HG03354 (cell line): Measurements from ENCODE around the gene IL15.
"Not testable (repeated sequence)": the region's sequence is repeated elsewhere in the genome, so short reads cannot be mapped to it uniquely, and the experiment has no call there.

Experiments
- ATAC-seq: cut with Tn5 transposase; IDR thresholded peaks from one replicate; pipeline ENCODE4 v1.9.1; 2021; ENCODE audit warnings: mild to moderate bottlenecking; ENCODE audit not compliant: unreplicated experiment, poor library complexity, severe bottlenecking

The IL15 gene

GRCh38 chr4:141691247-141691646 lies 54.9 kb downstream of the IL15 start:
- ATAC-seq: not testable (repeated sequence)

GRCh38 chr4:141692081-141692480 lies 55.7 kb downstream of the IL15 start:
- ATAC-seq: no peak

GRCh38 chr4:141697116-141697515 lies 60.7 kb downstream of the IL15 start:
- ATAC-seq: no peak

- ATAC-seq: no peak
These were observed 66.2 kb downstream of the IL15 start for GRCh38 chr4:141702472-141703182.

GRCh38 chr4:141703497-141703896 lies 67.1 kb downstream of the IL15 start:
- no peak for ATAC-seq

GRCh38 chr4:141705048-141705746 lies 68.8 kb downstream of the IL15 start:
- peak; percentile 81 for ATAC-seq

- ATAC-seq: peak; percentile 65
These were observed 69.5 kb downstream of the IL15 start for GRCh38 chr4:141705747-141706377.

GRCh38 chr4:141706445-141706844 lies 70.1 kb downstream of the IL15 start:
- peak; percentile 3 for ATAC-seq

GRCh38 chr4:141711211-141711610 lies 74.8 kb downstream of the IL15 start:
- peak; percentile 73 for ATAC-seq

- no peak for ATAC-seq
These were observed 76.8 kb downstream of the IL15 start for GRCh38 chr4:141713185-141713584.

GRCh38 chr4:141713771-141714445 lies 77.5 kb downstream of the IL15 start:
- no peak for ATAC-seq

GRCh38 chr4:141719585-141719984 lies 83.2 kb downstream of the IL15 start:
- no peak for ATAC-seq

GRCh38 chr4:141721174-141721573 lies 84.8 kb downstream of the IL15 start:
- ATAC-seq: no peak

- no peak for ATAC-seq
These were observed 88.3 kb downstream of the IL15 start for GRCh38 chr4:141724646-141725045.

GRCh38 chr4:141727420-141727819 lies 91.0 kb downstream of the IL15 start:
- ATAC-seq: no peak

GRCh38 chr4:141730805-141731204 lies 94.4 kb downstream of the IL15 start:
- peak; percentile 41 for ATAC-seq

- ATAC-seq: no peak
These were observed 95.1 kb downstream of the IL15 start for GRCh38 chr4:141731481-141731880.

GRCh38 chr4:141739636-141740035 lies 103.3 kb downstream of the IL15 start:
- ATAC-seq: no peak

- ATAC-seq: no peak
These were observed 109.6 kb downstream of the IL15 start for GRCh38 chr4:141746026-141746425.

GRCh38 chr4:141751806-141752205 lies 115.4 kb downstream of the IL15 start:
- not testable (repeated sequence) for ATAC-seq
